Measurements from ENCODE around the gene ARHGAP42.
"Not testable (repeated sequence)": the region's sequence is repeated elsewhere in the genome, so short reads cannot be mapped to it uniquely, and the experiment has no call there.

DNA sequence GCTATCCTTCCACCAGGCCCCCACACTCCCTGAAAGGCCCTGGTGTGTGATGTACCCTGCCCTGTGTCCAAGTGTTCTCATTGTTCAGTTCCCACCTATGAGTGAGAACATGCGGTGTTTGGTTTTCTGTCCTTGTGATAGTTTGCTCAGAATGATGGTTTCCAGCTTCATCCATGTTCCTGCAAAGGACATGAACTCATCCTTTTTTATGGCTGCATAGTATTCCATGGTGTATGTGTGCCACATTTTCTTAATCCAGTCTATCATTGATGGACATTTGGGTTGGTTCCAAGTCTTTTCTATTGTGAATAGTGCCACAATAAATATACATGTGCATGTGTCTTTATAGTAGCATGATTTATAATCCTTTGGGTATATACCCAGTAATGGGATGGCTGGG, 208.9 kb downstream of the ARHGAP42 start:
- not testable (repeated sequence) for TF ChIP-seq CTCF (IDR thresholded peaks at IDR 0.05; ENCODE audit: low read depth, low read length); POLR2A (IDR thresholded peaks at IDR 0.05; ENCODE audit: extremely low read depth, insufficient read length)
